Neural cell (in vitro differentiated cells): ENCODE measurements around the gene IGSF11. TPM values are rescaled to one million over a fixed set of nuclear protein-coding genes. Genes with fewer than 3 reads are reported as not detected.
A peak's percentile ranks its signal among the peaks of the same experiment; 100 is the strongest.

Experiments
- H2AFZ ChIP-seq: fragments of 200-600, 300-800 bp; sonication (generic), shearing (Covaris generic); 2 replicates; pipeline ENCODE4 v1.6.0; 2014; ENCODE audit warnings: low read depth, mild to moderate bottlenecking, antibody characterized with exemption, low read length, moderate library complexity
- H3F3A ChIP-seq: fragments of 200-600 bp; shearing (Covaris generic); 2 replicates; pipeline ENCODE4 v1.6.1; 2016; ENCODE audit warnings: mild to moderate bottlenecking, moderate library complexity, mixed read lengths, antibody characterized with exemption, low read length; ENCODE audit not compliant: insufficient read depth, poor library complexity, severe bottlenecking
- H3K27ac ChIP-seq: fragments of 200-600, 300-800 bp; sonication (generic), shearing (Covaris generic); 2 replicates; pipeline ENCODE4 v1.5.1; 2014; ENCODE audit warnings: mild to moderate bottlenecking, low read length, moderate library complexity
- H3K27me3 ChIP-seq: fragments of 300-800, 200-600 bp; sonication (generic), shearing (Covaris generic); 2 replicates; pipeline ENCODE4 v1.6.0; 2014; ENCODE audit warnings: mild to moderate bottlenecking, low read depth, low read length, moderate library complexity; ENCODE audit not compliant: insufficient read depth
- H3K36me3 ChIP-seq: fragments of 300-800, 200-600 bp; sonication (generic), shearing (Covaris generic); 2 replicates; pipeline ENCODE4 v1.5.1; 2014; ENCODE audit warnings: mild to moderate bottlenecking, antibody characterized with exemption, low read length, moderate library complexity; ENCODE audit not compliant: insufficient read depth
- H3K4me2 ChIP-seq: fragments of 300-800, 200-600 bp; sonication (generic), shearing (Covaris generic); 2 replicates; pipeline ENCODE4 v1.6.0; 2014; ENCODE audit warnings: mild to moderate bottlenecking, low read length
- H3K4me3 ChIP-seq: fragments of 300-800, 200-600 bp; sonication (generic), shearing (Covaris generic); 2 replicates; pipeline ENCODE4 v1.5.1; 2014; ENCODE audit warnings: mild to moderate bottlenecking, low read length, moderate library complexity
- H3K79me2 ChIP-seq: fragments of 200-600 bp; shearing (Covaris generic); replicated peaks from 2 replicates; pipeline ENCODE4 v1.6.0; 2014; ENCODE audit warnings: mild to moderate bottlenecking, low read length, moderate library complexity; ENCODE audit not compliant: insufficient read depth
- H3K9ac ChIP-seq: fragments of 300-800, 200-600 bp; sonication (generic), shearing (Covaris generic); 2 replicates; pipeline ENCODE4 v1.6.1; 2016; ENCODE audit warnings: mild to moderate bottlenecking, low read length, mixed read lengths
- H3K9me2 ChIP-seq: fragments of 200-600 bp; shearing (Covaris generic); 2 replicates; pipeline ENCODE4 v1.6.1; 2016; ENCODE audit warnings: mild to moderate bottlenecking, low read length, mixed read lengths; ENCODE audit not compliant: insufficient read depth
- H3K9me3 ChIP-seq: fragments of 200-600, 300-800 bp; sonication (generic), shearing (Covaris generic); 2 replicates; pipeline ENCODE4 v1.6.1; 2016; ENCODE audit warnings: mild to moderate bottlenecking, mixed run types, low read length, moderate library complexity, mixed read lengths
- H4K20me1 ChIP-seq: fragments of 200-600 bp; shearing (Covaris generic); 2 replicates; pipeline ENCODE4 v1.6.1; 2016; ENCODE audit warnings: mild to moderate bottlenecking, mixed run types; ENCODE audit not compliant: insufficient read depth
- CTCF ChIP-seq: fragments of 450-650 bp; IDR thresholded peaks from 2 replicates; pipeline ENCODE4 v1.5.1; 2014; ENCODE audit warnings: antibody characterized with exemption, mild to moderate bottlenecking, moderate library complexity; ENCODE audit not compliant: poor library complexity, severe bottlenecking
- EP300 ChIP-seq: fragments of 450-650 bp; conservative IDR thresholded peaks from 2 replicates; pipeline ENCODE4 v1.6.1; 2014; ENCODE audit warnings: antibody characterized with exemption, mild to moderate bottlenecking, moderate library complexity; ENCODE audit not compliant: poor library complexity, severe bottlenecking
- EZH2 ChIP-seq: fragments of 200-600, 300-800 bp; shearing (Covaris generic), sonication (generic); IDR thresholded peaks from 2 replicates; pipeline ENCODE4 v1.6.1; 2014; ENCODE audit warnings: antibody characterized with exemption, low read length, borderline replicate concordance, mild to moderate bottlenecking; ENCODE audit not compliant: insufficient read depth, poor library complexity, severe bottlenecking
- MXI1 ChIP-seq: fragments of 450-650 bp; conservative IDR thresholded peaks from 2 replicates; pipeline ENCODE4 v1.6.1; 2014; ENCODE audit warnings: antibody characterized with exemption, mild to moderate bottlenecking; ENCODE audit not compliant: poor library complexity, severe bottlenecking
- POLR2AphosphoS5 ChIP-seq: IDR thresholded peaks from 2 replicates; pipeline ENCODE4 v1.6.1; 2012
- RAD21 ChIP-seq: fragments of 450-650 bp; conservative IDR thresholded peaks from 2 replicates; pipeline ENCODE4 v1.6.1; 2014; ENCODE audit warnings: antibody characterized with exemption, mild to moderate bottlenecking, moderate library complexity
- REST ChIP-seq: IDR thresholded peaks from 2 replicates; pipeline ENCODE4 v1.6.1; 2012; ENCODE audit warnings: borderline replicate concordance
- SMC3 ChIP-seq: fragments of 450-650 bp; conservative IDR thresholded peaks from 2 replicates; pipeline ENCODE4 v1.6.1; 2014; ENCODE audit warnings: antibody characterized with exemption, mild to moderate bottlenecking, moderate library complexity; ENCODE audit not compliant: poor library complexity
- TAF1 ChIP-seq: IDR thresholded peaks from 2 replicates; pipeline ENCODE4 v1.6.1; 2012; ENCODE audit warnings: low read depth
- polyA plus RNA-seq: library from polyadenylated mRNA; depleted of rRNA; stranded (reverse); fragments of >200 nt; gene quantifications from 2 replicates; pipeline ENCODE4 v1.2.3, GENCODE V29; 2014

The IGSF11 gene
- polyA plus RNA-seq, 1 donor from 2014 or later = 1.2 TPM

GRCh38 chr3:118889691-118890090 lies 145.0 kb downstream of the IGSF11 start:
- H3K79me2 ChIP-seq = no peaks in the 10 kb centered on the region
- no peaks in the 10 kb centered on the region for H3K9me3 ChIP-seq
- H3K4me3 ChIP-seq = no peak overlapping the region
- no peaks in the 10 kb centered on the region for H3K9me2 ChIP-seq
- no peak overlapping the region for H2AFZ ChIP-seq
- H3K4me2 ChIP-seq = no peak overlapping the region
- TF ChIP-seq TAF1 (no peak), MXI1 (no peak), RAD21 (no peak), SMC3 (no peak), POLR2AphosphoS5 (no peak), EZH2 (no peak)
- no peak overlapping the region for H3K27ac ChIP-seq
- H3F3A ChIP-seq = no peaks in the 10 kb centered on the region
- no peaks in the 10 kb centered on the region for H3K27me3 ChIP-seq
- H3K9ac ChIP-seq = no peak overlapping the region
- no peaks in the 10 kb centered on the region for H3K36me3 ChIP-seq
- H4K20me1 ChIP-seq = no peaks in the 10 kb centered on the region

GRCh38 chr3:118886708-118887107 lies 147.9 kb downstream of the IGSF11 start:
- Histone ChIP-seq H3K36me3 (no peaks in the 10 kb centered on the region), H3K4me2 (no peak overlapping the region), H3K4me3 (no peak overlapping the region), H3K27ac (no peak overlapping the region), H2AFZ (no peak overlapping the region), H3K9ac (no peak overlapping the region), H4K20me1 (no peaks in the 10 kb centered on the region), H3F3A (no peaks in the 10 kb centered on the region), H3K9me2 (no peaks in the 10 kb centered on the region), H3K79me2 (no peaks in the 10 kb centered on the region), H3K27me3 (no peaks in the 10 kb centered on the region), H3K9me3 (no peaks in the 10 kb centered on the region)
- TF ChIP-seq MXI1 (no peak), SMC3 (no peak), EP300 (no peak), CTCF (no peak), EZH2 (no peak), TAF1 (no peak), POLR2AphosphoS5 (no peak), REST (no peak), RAD21 (no peak)

- no peaks in the 10 kb centered on the region for H3F3A ChIP-seq
- H4K20me1 ChIP-seq = no peaks in the 10 kb centered on the region
- H3K79me2 ChIP-seq = no peaks in the 10 kb centered on the region
- no peaks in the 10 kb centered on the region for H3K27me3 ChIP-seq
- H3K4me2 ChIP-seq = no peak overlapping the region
- H2AFZ ChIP-seq = no peak overlapping the region
- H3K27ac ChIP-seq = no peak overlapping the region
- TF ChIP-seq SMC3 (peak; percentile 96), TAF1 (no peak), RAD21 (peak; percentile 87), EZH2 (no peak), CTCF (peak; percentile 99), EP300 (no peak), REST (no peak), POLR2AphosphoS5 (no peak), MXI1 (no peak)
- no peaks in the 10 kb centered on the region for H3K36me3 ChIP-seq
- no peak overlapping the region for H3K9ac ChIP-seq
- no peaks in the 10 kb centered on the region for H3K9me3 ChIP-seq
- no peak overlapping the region for H3K4me3 ChIP-seq
- no peaks in the 10 kb centered on the region for H3K9me2 ChIP-seq
Observed at GRCh38 chr3:118884748-118885206, 149.9 kb downstream of the IGSF11 start.
